Inferior parietal cortex (tissue), 1 donor: Measurements from ENCODE around the gene DPH1.
"Not testable (repeated sequence)": the region's sequence is repeated elsewhere in the genome, so short reads cannot be mapped to it uniquely, and the experiment has no call there.

ENCODE experiments used
- DNase-seq: peaks from one replicate; pipeline ENCODE4 v3.0.0-alpha.2; 2016; ENCODE audit errors: extremely low spot score

DPH1 gene

DNA sequence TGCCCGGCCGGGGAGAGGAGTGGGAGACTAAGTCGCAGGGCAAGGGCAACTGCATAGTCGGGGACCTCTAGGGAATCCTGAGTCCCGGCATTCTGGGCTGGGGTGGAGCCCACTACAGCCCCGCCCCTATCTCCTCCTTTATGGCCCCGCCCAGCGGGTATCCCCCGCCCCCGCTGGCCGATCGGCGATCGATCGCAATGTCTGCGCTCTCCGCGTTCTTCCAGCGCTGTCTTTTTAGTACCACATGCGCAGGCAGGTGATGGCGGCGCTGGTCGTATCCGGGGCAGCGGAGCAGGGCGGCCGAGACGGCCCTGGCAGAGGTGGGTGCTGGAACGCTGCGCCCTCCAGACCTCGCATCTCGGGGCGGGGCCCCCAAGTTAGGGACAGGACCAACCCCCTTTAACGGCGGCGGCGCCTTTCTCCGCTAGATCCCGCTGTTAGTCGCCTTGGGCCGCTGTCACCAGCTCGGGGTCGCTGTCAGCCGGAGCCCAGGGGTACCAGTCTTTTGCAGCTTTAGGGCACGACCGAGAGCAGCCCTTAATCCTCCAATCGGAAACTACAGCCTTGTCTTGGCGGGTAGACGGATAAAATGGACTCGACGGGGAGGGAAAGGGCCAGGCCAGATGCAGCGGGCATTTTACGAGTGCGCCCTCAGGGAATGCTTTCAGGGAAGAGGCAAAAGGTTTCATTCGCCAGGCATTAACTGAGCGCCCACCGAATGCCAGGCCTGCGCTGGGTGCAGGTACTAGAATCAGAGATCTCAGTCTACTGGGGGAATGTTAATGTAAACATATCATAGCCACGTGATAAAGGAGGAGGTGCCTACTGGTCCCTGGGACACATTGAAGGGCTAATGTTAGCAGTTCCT, at the start of gene DPH1:
Gene DPH1, plus strand, starts transcription at position 243 of the 868 bp plus-strand sequence. Its CDS starts 17 bp downstream, at position 260.
- DNase-seq: peak; percentile 85

DNA sequence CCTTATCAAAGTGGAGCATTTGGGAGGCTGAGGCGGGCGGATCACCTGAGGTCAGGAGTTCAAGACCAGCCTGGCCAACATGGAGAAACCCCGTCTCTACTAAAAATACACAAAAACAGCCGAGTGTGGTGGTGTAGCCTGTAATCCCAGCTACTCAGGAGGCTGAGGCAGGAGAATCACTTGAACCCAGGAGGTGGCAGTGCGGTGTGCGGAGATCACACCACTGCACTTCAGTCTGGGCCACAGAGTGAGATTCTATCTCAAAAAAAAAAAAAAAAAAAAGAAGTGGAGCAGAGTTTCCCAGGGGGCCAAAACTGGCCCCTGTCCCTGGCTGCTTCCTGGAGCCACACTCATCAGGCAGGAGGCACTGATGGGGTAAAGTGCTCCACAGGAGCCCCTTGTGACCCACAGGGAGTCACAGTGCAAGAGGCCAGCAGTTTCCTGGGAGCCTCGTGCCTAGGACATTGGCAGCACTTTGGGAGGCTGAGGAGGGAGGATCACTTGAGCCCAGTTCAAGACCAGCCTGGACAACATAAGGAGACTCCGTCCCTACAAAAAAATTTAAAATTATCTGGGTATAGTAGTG, 49.2 kb upstream of the DPH1 start:
- no peak for DNase-seq

DNA sequence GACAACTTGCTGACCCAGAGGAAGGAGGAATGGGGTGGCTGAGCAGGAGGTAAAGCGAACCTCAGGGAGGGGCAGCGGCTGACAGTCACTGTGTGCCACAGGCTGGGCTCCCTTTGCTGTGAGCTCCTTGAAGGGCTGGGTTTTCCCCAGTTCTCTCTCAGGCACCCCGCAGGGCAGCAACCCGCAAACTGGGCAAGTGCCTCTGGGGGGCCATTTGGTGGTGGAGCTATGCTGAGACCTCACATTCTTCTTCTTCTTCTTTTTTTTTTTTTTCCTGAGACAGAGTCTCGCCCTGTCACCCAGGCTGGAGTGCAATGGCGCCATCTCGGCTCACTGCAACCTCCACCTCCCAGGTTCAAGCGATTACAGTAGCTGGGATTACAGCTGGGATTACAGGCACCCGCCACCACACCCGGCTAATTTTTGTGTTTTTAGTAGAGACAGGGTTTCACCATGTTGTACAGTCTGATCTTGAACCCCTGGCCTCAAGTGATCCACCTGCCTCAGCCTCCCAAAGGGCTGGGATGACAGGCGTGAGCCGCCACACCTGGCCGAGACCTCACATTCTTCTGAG, 47.1 kb upstream of the DPH1 start:
- DNase-seq: not testable (repeated sequence)

DNA sequence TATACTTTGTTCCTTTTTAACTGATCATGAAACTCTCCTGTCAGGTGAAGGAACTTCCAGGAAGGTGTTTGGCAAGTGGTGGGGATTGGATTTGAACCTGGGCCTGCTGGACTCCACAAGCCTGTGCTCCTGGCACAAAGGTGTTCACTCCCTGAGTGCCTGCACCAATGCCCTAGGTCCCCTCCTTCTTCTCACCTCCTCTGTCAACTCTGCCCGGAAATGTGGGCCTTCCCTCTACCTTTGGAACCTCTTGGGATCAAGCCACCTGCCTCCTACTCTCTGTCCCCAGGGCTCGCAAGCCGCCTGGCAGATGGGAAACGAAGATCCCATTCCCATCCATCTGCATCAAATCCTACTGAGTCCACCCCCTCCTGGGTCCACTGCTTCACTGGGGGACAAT, 44.9 kb upstream of the DPH1 start:
- no peak for DNase-seq

DNA sequence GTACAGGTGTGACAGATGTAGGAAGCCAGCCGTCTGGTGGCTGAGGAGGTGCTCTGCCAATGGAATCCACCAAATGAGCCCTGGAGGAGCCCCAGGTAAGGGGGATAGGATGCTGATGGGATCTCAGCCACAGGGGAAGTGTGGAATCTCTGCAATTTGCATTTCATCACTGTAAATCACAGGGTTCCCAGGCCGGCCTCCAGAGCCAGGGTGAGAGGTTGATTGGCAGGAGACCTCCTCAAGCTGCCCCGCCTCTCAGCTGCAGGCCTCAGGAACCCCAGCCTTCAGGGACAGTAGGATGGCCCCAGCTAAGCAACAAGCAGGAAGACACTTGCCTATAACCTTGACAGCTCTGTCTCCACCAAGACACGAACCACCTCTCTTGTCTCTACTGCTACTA, 44.3 kb upstream of the DPH1 start:
- no peak for DNase-seq

DNA sequence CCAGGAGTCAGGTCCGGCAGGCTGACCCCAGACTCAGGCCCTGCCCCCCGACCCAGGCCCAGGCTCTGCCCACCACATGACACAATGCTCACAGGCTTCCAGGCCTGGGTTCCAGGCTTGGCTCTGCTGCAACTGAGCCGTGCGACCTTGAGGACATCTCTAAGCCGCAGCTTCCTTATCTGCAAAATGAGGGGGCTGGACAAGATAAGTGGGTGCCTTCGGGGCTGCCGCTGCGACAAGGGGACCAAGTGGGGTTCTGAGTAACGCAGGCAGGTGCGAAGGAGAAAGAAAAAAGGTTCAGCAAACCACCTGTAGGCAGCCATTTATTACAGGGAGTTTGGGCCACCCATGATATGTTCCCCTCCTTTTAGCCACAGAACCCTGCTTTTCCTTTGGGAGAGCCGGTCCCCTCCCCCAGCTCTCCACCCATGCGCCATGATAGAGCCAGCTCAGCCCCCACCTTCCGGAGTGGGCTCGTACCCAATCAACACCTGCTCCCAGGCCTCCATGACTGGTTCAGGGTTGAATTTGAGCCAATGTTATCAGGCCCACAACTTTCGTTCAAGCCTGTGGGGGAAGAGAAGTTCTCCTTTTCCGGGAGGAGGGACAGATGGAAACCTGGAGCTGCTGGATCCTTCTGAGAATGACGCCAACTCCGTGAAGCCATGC, 43.0 kb upstream of the DPH1 start:
- DNase-seq: peak; percentile 58

DNA sequence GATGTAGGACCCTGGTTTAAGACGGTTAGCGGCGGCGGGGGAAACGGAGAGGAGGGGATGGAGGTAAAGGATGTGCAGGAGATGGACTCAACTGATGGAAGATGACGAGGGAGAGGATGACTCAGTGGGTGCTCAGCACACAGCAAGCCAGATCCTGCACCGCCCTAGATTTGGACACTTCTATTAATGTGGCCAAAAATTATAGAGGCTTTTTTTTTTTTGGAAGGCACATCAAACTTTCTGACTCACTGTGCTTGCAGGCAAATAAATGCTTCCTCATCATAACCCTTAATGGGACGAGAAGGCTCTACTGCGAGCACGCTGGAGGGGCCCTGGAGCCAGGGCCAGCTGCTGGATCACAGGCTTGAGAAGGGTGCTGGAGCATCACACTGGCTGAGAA, 40.8 kb upstream of the DPH1 start:
- DNase-seq: no peak

DNA sequence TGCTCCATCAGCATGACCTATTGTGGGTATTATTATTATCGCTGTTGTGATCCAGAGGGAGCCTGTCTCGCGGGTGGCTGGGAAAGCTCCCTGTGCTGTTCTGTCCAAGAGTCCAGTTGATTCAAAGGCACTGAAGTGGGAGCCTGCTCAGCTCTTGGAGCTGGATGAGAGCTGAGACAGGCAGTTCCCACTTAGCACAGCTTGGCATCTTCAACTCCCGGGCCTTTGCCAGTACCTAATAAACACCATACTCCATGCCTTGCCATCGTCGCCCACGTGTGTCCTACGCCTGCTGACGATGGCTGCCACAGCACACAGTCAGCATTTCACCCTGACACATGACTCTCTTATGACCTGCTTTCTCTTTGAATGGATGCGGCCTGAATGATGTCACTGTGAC, 37.4 kb upstream of the DPH1 start:
- DNase-seq: no peak

DNA sequence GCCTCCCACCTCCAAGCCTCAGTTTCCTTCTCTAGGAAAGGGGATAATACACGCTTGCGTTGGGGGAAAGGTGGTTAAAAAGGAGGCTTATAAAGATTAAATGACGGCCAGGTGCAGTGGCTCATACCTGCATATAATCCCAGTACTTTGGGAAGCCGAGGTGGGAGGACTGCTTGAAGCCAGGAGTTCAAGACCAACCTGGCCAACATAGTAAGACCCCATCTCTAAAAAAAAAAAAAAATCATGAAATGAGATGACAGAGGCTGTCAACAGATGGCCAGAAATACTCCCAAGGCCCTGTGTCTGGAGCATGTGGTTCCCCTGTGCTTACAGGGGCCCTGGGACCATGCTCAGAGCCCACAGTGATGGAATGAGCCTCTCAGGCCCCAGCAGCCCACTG, 35.2 kb upstream of the DPH1 start:
- DNase-seq: no peak

DNA sequence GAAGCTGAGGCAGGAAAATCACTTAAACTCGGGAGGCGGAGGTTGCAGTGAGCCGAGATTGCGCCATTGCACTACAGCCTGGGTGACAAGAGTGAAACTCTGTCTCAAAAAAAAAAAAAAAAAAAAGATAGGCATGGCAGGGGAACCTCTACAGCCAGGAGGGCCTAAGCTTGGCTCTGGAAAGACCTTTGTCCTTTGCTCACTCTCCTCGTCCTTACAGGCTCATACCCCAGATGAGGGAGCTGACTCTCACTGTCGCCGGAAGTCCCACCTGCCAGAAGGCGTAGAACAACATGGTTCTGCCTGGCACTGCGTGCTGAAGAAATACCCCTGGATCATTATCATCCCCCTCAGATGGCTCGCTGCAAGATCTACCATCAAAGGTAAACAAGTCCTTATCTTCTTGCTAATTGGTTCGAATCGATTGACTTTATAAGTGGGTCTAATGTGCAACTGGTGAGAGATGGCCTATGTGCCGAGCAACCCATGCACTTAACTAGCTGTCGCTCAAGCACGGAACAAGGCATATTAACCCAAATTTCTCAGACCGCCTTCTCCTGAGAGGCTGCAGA, 34.5 kb upstream of the DPH1 start:
- DNase-seq: no peak

DNA sequence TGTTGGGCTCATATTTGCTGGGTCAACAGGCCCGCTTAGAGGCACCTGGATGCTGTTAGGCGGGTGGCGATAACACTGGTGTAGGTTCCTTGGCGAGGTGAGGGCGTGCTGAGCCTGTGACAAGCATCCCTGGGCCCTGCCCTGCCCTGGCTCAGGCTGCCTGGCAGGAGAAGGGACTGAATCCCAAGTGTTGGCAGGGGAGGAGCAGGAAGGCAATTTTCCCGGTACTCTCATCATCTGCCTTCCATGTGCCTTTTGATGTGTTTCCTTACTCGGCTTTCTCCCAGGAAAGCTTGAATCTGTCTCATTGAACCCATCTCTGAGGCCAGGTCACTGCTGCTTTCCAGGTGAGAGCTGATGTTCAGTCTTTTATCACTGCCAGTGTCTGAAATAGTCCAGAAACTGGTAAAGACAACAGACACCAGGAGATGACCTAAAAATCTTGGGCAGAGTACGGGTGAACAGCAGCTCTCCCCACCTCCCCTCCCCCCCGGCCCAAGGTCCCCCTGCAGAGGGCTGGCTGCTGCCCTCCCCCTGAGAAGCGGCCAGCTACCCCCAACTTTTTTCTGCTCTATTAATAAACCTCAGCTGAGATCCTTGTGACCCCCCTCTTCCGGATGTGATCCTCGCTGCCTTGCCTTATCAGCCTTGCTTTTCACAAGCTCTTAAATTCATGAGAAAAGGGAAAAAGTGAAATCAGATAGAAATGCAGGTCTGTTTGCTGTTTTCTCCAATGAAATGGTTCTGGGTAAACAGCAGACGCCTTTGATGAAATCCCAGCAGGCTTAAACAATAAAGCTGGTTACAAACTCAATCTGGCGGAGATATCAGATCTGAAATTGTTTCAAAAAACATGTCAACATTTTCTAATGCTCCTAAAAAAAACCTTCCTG, 33.8 kb upstream of the DPH1 start:
- DNase-seq: no peak

DNA sequence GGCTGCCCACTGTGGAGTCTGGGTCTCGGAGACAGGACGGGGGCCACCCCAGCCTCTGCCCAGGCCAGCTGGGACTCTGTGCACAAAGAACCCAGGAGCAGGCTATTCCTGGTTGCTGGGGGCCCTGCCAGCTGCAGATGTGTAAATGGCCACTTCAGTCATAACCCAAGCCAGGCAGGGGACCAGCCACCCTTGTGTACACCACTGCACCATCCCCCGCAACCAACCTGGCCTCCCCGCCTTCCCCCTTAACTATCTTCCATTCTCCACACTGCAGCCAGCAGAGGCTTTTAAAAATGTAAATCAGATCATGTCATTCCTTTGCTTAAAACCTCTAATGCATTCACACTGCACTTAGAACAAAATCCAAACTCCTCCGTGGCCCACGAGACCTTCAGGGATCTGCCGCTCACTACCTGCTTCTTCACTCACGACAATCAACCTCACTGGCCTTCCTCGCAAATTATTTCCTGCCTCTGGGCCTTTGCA, 33.1 kb upstream of the DPH1 start:
- DNase-seq: no peak

DNA sequence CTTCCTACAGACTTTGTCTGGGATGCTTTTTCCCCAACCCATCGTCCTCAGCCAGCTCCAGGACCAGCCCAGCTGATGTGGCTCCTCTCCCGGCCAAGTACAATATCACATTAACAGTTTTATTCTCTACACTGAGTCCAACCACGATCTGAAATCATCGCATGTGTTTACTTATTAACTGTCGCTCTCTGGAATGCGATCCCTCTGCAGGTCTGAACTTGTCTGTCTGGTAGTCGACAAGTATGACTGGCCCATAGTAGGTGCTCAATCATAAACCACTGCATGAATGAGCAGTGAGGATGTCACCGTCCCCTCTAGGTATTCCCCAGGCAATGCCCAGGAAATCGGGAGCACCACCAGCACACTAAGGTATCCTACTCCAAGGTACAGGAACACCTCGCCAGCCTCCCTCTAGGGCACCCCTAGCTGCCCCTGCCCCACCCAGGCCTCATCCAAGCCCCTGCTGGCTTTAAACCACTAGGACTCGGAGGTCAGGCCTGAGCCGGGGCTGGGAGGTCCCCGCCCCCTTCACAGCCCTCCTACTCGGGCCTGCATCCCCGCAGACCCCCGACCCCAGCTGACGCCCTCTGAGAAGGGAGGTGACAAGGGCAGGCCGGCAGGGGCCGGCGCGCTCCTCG, 32.5 kb upstream of the DPH1 start:
- no peak for DNase-seq

DNA sequence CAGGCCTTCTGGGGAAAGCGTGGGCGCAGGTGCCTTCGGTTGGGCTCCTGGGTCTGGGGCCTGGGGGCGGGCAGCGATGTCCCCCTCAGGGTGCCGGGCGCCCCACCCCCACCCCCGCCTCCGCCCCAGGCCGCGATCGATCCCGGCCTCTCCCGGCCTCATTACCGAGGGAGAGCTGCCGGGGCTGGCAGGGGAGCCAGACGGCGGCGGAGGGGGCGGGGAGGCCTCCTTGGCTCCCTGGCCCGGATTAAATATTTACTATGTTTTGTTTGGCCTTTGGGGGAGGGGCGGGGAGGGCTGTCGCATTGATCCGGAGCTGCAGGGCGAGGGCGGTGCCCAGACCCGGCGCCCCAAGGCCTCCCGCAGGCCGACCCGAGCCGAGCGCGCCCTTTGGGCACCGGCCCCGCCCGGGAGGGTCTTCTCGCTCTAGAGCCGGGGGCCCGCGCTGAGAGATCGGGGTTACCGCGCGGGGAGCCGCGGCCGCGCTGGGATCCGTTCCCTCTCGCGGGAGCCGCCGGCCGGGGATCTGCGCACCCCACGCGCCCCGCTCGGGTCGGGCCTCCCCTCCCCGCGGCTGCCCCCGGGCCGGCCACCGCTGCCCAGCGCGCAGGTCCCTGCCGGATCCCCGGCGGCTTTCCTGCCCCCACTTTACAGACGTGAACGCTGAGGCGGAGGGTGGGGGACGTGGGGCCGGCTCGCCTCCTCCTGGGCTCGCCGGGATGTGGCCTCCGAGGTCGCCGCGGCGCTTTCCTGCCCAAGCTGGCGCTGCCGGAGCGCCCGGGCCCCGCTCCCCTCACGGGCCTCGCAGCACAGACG, 31.8 kb upstream of the DPH1 start:
- no peak for DNase-seq

DNA sequence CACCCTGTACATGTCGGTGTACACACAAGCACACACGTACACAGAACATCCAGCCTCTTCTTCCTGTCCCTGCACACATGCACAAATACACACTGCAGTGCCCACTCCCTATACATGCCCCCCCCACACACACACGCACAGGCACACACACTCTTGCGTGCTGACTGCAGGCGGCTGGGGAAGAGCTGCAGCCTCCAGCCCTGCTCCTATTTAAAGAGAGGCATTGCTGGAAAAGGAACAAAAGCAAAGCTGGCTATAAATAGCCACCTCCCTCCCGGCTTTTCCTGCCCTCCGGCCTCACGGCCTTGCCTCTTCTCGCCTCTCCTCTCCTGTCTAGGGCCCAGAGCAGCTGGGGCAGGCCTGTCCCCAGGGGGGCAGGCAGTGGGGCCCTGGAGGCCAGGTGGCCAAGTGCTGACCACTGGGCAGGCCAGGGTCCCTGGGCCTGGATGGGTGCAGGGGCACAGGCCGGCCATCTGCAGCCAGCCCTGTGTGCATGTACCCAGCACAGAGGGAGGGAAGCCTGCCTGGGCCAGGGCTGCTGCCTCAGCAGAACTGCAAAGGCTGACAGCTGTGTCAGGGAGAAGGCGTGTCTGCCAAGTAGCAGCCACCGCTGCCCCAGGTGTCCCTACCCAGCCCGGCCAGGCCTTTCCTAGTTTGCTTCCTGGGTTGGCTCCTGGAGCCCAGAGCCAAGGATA, 30.2 kb upstream of the DPH1 start:
- no peak for DNase-seq

DNA sequence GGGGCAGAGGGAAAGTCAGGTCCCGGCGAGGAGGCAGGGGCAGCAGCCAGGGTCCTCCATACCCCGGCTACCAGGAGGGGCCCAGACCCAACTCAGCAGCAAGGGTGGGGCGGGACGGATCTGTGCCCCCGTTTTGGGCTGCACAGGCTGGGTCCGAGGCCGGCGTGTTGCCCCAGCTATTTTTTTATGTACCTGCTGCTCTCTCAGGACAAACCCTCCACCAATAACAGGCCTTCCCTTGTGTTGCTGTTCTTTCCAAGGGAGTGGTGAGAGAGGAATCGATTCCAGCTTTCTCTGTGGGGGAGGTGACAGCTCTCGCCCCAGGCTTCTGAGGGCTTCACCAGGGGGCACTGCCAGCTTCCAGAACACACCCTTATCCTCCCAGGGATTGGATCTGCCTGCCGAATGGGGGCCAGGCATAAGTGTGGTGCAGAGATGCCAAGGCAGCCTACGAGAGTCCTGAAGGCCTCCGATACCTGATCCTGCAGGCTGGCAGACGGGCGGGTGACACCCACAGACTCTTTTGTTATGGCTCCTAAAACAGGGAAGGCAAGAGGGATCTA, 27.1 kb upstream of the DPH1 start:
- no peak for DNase-seq

DNA sequence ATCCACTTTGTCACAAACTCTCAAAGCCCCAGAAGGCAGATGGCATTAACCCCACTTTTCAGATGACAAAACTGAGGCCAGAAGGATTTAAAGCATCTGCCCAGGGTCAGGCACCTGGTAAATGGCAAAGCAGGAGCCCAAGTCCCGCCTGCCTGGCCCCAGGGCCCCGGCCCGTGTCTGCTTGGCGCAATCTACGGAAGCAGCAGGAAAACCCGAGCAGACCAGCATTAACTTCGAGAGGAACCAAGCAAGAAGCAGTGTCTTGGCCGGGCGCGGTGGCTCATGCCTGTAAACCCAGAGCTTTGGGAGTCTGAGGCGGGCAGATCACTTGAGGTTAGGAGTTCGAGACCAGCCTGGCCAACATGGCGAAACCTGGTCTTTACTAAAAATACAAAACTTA, 26.4 kb upstream of the DPH1 start:
- DNase-seq: no peak

DNA sequence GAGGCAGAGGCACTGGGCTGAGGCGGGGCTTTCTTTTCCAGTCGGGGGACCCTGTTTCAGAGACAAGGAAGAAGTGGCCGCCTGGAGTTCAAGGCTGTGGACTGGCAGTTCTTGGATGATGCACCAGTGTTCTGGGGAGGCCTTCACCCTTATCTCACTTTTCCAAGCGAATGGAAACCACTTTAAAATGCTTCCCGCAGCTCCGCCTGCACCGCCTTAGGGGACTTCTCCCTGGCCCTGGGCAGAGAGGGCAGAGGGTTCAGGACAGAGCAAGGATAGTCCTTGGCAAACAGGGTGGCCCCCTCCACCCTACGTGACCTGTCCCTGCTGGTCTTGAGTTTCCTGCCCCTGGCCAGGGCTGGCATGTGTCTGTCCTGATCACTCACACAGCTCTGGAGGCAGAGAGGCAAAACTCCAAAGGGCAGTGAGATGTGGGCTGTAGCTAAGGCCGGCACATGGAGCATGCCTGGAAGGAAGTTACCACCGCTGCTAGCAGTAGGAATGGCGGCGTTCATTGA, 25.5 kb upstream of the DPH1 start:
- DNase-seq: no peak
